Measurements from ENCODE around the gene CFAP20DC.

- TF ChIP-seq CTCF (IDR thresholded peaks at IDR 0.05) = no peak
- no peak for TF ChIP-seq POLR2A (IDR thresholded peaks at IDR 0.05; ENCODE audit: low read depth)
These were observed 76.0 kb downstream of the CFAP20DC start for GRCh38 chr3:58973796-58974195.

Data from esophagus muscularis mucosa (tissue), 3 donors.